Measurements from ENCODE around the gene HAUS7.

GRCh38 chrX:153502131-153502530 lies 31.8 kb upstream of the HAUS7 start:
- TF ChIP-seq ZFP3 (CRISPR knock-in tag; IDR thresholded peaks at IDR 0.05) (no peak), PPARA (CRISPR knock-in tag; IDR thresholded peaks at IDR 0.05; ENCODE audit: borderline replicate concordance) (no peak), ARNTL (CRISPR knock-in tag; IDR thresholded peaks at IDR 0.05; ENCODE audit: borderline replicate concordance, low read depth) (no peak), TCF4 (CRISPR knock-in tag; IDR thresholded peaks at IDR 0.05; ENCODE audit: borderline replicate concordance) (no peak), SNAI2 (CRISPR knock-in tag; IDR thresholded peaks at IDR 0.05) (no peak), ZFP30 (CRISPR knock-in tag; IDR thresholded peaks at IDR 0.05) (no peak)
- TF ChIP-seq, protein P1, sequence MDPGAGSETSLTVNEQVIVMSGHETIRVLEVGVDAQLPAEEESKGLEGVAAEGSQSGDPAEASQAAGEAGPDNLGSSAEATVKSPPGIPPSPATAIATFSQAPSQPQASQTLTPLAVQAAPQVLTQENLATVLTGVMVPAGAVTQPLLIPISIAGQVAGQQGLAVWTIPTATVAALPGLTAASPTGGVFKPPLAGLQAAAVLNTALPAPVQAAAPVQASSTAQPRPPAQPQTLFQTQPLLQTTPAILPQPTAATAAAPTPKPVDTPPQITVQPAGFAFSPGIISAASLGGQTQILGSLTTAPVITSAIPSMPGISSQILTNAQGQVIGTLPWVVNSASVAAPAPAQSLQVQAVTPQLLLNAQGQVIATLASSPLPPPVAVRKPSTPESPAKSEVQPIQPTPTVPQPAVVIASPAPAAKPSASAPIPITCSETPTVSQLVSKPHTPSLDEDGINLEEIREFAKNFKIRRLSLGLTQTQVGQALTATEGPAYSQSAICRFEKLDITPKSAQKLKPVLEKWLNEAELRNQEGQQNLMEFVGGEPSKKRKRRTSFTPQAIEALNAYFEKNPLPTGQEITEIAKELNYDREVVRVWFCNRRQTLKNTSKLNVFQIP (CRISPR knock-in tag; IDR thresholded peaks at IDR 0.05; ENCODE audit: borderline replicate concordance, low read depth): no peak
- TF ChIP-seq, protein P2, sequence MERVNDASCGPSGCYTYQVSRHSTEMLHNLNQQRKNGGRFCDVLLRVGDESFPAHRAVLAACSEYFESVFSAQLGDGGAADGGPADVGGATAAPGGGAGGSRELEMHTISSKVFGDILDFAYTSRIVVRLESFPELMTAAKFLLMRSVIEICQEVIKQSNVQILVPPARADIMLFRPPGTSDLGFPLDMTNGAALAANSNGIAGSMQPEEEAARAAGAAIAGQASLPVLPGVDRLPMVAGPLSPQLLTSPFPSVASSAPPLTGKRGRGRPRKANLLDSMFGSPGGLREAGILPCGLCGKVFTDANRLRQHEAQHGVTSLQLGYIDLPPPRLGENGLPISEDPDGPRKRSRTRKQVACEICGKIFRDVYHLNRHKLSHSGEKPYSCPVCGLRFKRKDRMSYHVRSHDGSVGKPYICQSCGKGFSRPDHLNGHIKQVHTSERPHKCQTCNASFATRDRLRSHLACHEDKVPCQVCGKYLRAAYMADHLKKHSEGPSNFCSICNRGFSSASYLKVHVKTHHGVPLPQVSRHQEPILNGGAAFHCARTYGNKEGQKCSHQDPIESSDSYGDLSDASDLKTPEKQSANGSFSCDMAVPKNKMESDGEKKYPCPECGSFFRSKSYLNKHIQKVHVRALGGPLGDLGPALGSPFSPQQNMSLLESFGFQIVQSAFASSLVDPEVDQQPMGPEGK (CRISPR knock-in tag; IDR thresholded peaks at IDR 0.05; ENCODE audit: borderline replicate concordance): no peak
